HEK293 (cell line): ENCODE measurements around the gene NFKBIB.

Source experiments
- IKZF3 ChIP-seq: fragments of 450-650 bp; IDR thresholded peaks from 2 replicates; pipeline ENCODE4 v1.5.0; 2018; ENCODE audit warnings: missing biosample characterization, mild to moderate bottlenecking, missing genetic modification characterization, moderate library complexity
- SCRT2 ChIP-seq: fragments of 450-650 bp; formaldehyde crosslinking; IDR thresholded peaks from 2 replicates; pipeline ENCODE4 v1.5.1; 2016; ENCODE audit warnings: missing biosample characterization, missing genetic modification characterization
- ZBTB11 ChIP-seq: fragments of 450-650 bp; formaldehyde crosslinking; conservative IDR thresholded peaks from 2 replicates; pipeline ENCODE4 v1.5.1; 2016; ENCODE audit warnings: low read depth, missing biosample characterization, missing genetic modification characterization
- ZBTB26 ChIP-seq: fragments of 450-650 bp; formaldehyde crosslinking; optimal IDR thresholded peaks from 2 replicates; pipeline ENCODE3; 2016; ENCODE audit warnings: missing biosample characterization, mild to moderate bottlenecking, missing genetic modification characterization
- ZNF148 ChIP-seq: fragments of 450-650 bp; formaldehyde crosslinking; IDR thresholded peaks from 2 replicates; pipeline ENCODE4 v1.5.0; 2017; ENCODE audit warnings: missing biosample characterization, missing genetic modification characterization, borderline replicate concordance
- ZNF24 ChIP-seq: fragments of 450-650 bp; formaldehyde crosslinking; IDR thresholded peaks from 2 replicates; pipeline ENCODE4 v1.5.1; 2016; ENCODE audit warnings: missing biosample characterization, missing genetic modification characterization
- ZNF292 ChIP-seq: fragments of 450-650 bp; formaldehyde crosslinking; IDR thresholded peaks from 2 replicates; pipeline ENCODE4 v1.5.1; 2016; ENCODE audit warnings: low read depth, missing biosample characterization, missing genetic modification characterization, borderline replicate concordance
- ZNF341 ChIP-seq: fragments of 450-650 bp; formaldehyde crosslinking; IDR thresholded peaks from 2 replicates; pipeline ENCODE4; 2016; ENCODE audit warnings: low read depth, missing biosample characterization, missing genetic modification characterization
- ZNF362 ChIP-seq: fragments of 450-650 bp; formaldehyde crosslinking; IDR thresholded peaks from 2 replicates; pipeline ENCODE4 v1.5.1; 2016; ENCODE audit warnings: missing biosample characterization, missing genetic modification characterization
- ZNF398 ChIP-seq: fragments of 450-650 bp; formaldehyde crosslinking; IDR thresholded peaks from 2 replicates; pipeline ENCODE4 v1.5.1; 2017; ENCODE audit warnings: missing biosample characterization, missing genetic modification characterization
- ZNF48 ChIP-seq: fragments of 450-650 bp; formaldehyde crosslinking; IDR thresholded peaks from 2 replicates; pipeline ENCODE4 v1.5.1; 2016; ENCODE audit warnings: missing biosample characterization, missing genetic modification characterization
- ZNF518A ChIP-seq: fragments of 450-650 bp; formaldehyde crosslinking; conservative IDR thresholded peaks from 2 replicates; pipeline ENCODE4 v1.5.1; 2016; ENCODE audit warnings: low read depth, missing biosample characterization, missing genetic modification characterization
- ZNF521 ChIP-seq: fragments of 450-650 bp; formaldehyde crosslinking; IDR thresholded peaks from 2 replicates; pipeline ENCODE4 v1.5.1; 2017; ENCODE audit warnings: missing biosample characterization, mild to moderate bottlenecking, missing genetic modification characterization
- ZNF555 ChIP-seq: fragments of 450-650 bp; formaldehyde crosslinking; conservative IDR thresholded peaks from 2 replicates; pipeline ENCODE4 v1.5.1; 2017; ENCODE audit warnings: missing biosample characterization, mild to moderate bottlenecking, missing genetic modification characterization, inconsistent platforms
- ZNF585B ChIP-seq: fragments of 450-650 bp; formaldehyde crosslinking; IDR thresholded peaks from 2 replicates; pipeline ENCODE4 v1.5.1; 2016; ENCODE audit warnings: missing biosample characterization, missing genetic modification characterization
- ZNF600 ChIP-seq: fragments of 450-650 bp; formaldehyde crosslinking; IDR thresholded peaks from 2 replicates; pipeline ENCODE4 v1.5.1; 2016; ENCODE audit warnings: missing biosample characterization, missing genetic modification characterization
- ZNF621 ChIP-seq: fragments of 450-650 bp; formaldehyde crosslinking; IDR thresholded peaks from 2 replicates; pipeline ENCODE4 v1.5.1; 2017; ENCODE audit warnings: missing biosample characterization, missing genetic modification characterization
- ZNF639 ChIP-seq: fragments of 450-650 bp; formaldehyde crosslinking; IDR thresholded peaks from 2 replicates; pipeline ENCODE4 v1.5.1; 2016; ENCODE audit warnings: missing biosample characterization, missing genetic modification characterization
- ZNF660 ChIP-seq: fragments of 450-650 bp; IDR thresholded peaks from 2 replicates; pipeline ENCODE4 v1.5.1; 2018; ENCODE audit warnings: missing biosample characterization, mild to moderate bottlenecking, missing genetic modification characterization
- ZNF664 ChIP-seq: fragments of 450-650 bp; formaldehyde crosslinking; IDR thresholded peaks from 2 replicates; pipeline ENCODE4 v1.5.1; 2016; ENCODE audit warnings: missing biosample characterization, missing genetic modification characterization
- ZNF707 ChIP-seq: fragments of 450-650 bp; formaldehyde crosslinking; IDR thresholded peaks from 2 replicates; pipeline ENCODE4 v1.5.1; 2016; ENCODE audit warnings: missing biosample characterization, missing genetic modification characterization
- ZNF791 ChIP-seq: fragments of 450-650 bp; formaldehyde crosslinking; IDR thresholded peaks from 2 replicates; pipeline ENCODE4 v1.5.1; 2016; ENCODE audit warnings: missing biosample characterization, missing genetic modification characterization

NFKBIB gene

GRCh38 chr19:38851622-38852230 lies 48.0 kb upstream of the NFKBIB start (continued):
- no peak; the same call in 1 of the 2 replicates for TF ChIP-seq IKZF3
- TF ChIP-seq ZNF48 (tag by site-specific recombination) = no peak
- no peak for TF ChIP-seq ZNF664 (tag by site-specific recombination)
- peak; percentile 68 for TF ChIP-seq ZBTB11
- no peak for TF ChIP-seq ZNF362 (tag by site-specific recombination)
- no peak for TF ChIP-seq ZNF791
- TF ChIP-seq ZNF518A = no peak; the same call in 1 of the 2 replicates
- TF ChIP-seq ZNF600 (tag by site-specific recombination) = peak; percentile 52; the same call in 1 of the 2 replicates
- no peak for TF ChIP-seq ZNF521 (tag by site-specific recombination)
- TF ChIP-seq ZNF660 (tag by site-specific recombination) = peak; percentile 72; the same call in 1 of the 2 replicates
- no peak; the same call in 1 of the 2 replicates for TF ChIP-seq ZNF585B (tag by site-specific recombination)
- TF ChIP-seq ZNF341 (tag by site-specific recombination) = peak; percentile 68
- no peak for TF ChIP-seq ZNF148 (tag by site-specific recombination)
- TF ChIP-seq ZNF621 = no peak
- TF ChIP-seq ZNF555 (tag by site-specific recombination) = no peak
- no peak; the same call in 1 of the 2 replicates for TF ChIP-seq SCRT2 (tag by site-specific recombination)
- TF ChIP-seq ZNF24 (tag by site-specific recombination) = peak; percentile 72
- TF ChIP-seq ZNF292 (tag by site-specific recombination) = no peak
- TF ChIP-seq ZNF398 (tag by site-specific recombination) = peak; percentile 90
- peak; percentile 65; the same call in 1 of the 2 replicates for TF ChIP-seq ZNF639 (tag by site-specific recombination)
- peak; percentile 95 for TF ChIP-seq ZBTB26
- no peak for TF ChIP-seq ZNF707
